BLaER1 treated with 17β-estradiol and CSF1 and Interleukin-3, amounts not matched to agents 10 nM and 100 nM (cell line): ENCODE data around the gene PRLH.

Source experiments
- H3K27ac ChIP-seq, 11 experiments: shearing (Covaris generic); formaldehyde crosslinking; 2 replicates each; pipeline ENCODE4 v1.8.1; 2022
- H3K27me3 ChIP-seq, 11 experiments: shearing (Covaris generic); formaldehyde crosslinking; 2 replicates each; pipeline ENCODE4 v1.8.1; 2022
- H3K36me3 ChIP-seq, 11 experiments: shearing (Covaris generic); formaldehyde crosslinking; 2 replicates each; pipeline ENCODE4 v1.8.1; 2022
- H3K4me1 ChIP-seq, 10 experiments: shearing (Covaris generic); formaldehyde crosslinking; 2 replicates each; pipeline ENCODE4 v1.8.1; 2022
- H3K4me2 ChIP-seq, 11 experiments: shearing (Covaris generic); formaldehyde crosslinking; 2 replicates each; pipeline ENCODE4 v1.8.1; 2022
- H3K4me3 ChIP-seq, 10 experiments: shearing (Covaris generic); formaldehyde crosslinking; 2 replicates each; pipeline ENCODE4 v1.8.1; 2022
- H3K9ac ChIP-seq, 11 experiments: shearing (Covaris generic); formaldehyde crosslinking; 2 replicates each; pipeline ENCODE4 v1.8.1; 2022
- H3K9me3 ChIP-seq, 11 experiments: shearing (Covaris generic); formaldehyde crosslinking; replicated peaks in 1 of 11; 2 replicates each; pipeline ENCODE4 v1.8.1; 2022
- H4K20me1 ChIP-seq, 11 experiments: shearing (Covaris generic); formaldehyde crosslinking; 2 replicates each; pipeline ENCODE4 v1.8.1; 2022
- Cebpa-rat ChIP-seq, 11 experiments: shearing (Covaris generic); IDR thresholded peaks; 2 replicates each; pipeline ENCODE4 v1.8.1; 2022

Gene PRLH

GRCh38 chr2:237527766-237528165 lies 38.6 kb upstream of the PRLH start:
- Histone ChIP-seq H3K27ac (peak overlapping the region in 5 of 11 experiments; percentile 80 to 91 (median 89); a peak in 5 of 22 replicates), H3K4me3 (no peak overlapping the region), H3K4me2 (peak overlapping the region in 2 of 11 experiments; percentile 89 to 91; a peak in 3 of 22 replicates), H3K4me1 (peaks cover 58 to 72% (median 69%) of the 10 kb centered on the region in 10 experiments), H4K20me1 (no peaks in the 10 kb centered on the region), H3K36me3 (no peaks in the 10 kb centered on the region), H3K27me3 (no peaks in the 10 kb centered on the region), H3K9ac (no peak overlapping the region), H3K9me3 (peaks cover 0 to 5% (median 0%) of the 10 kb centered on the region in 11 experiments; a peak in 1 of 22 replicates)
- TF ChIP-seq Cebpa-rat (IDR thresholded peaks at IDR 0.05), result no peak

- H3K4me1 ChIP-seq, result peaks cover 77 to 92% (median 88%) of the 10 kb centered on the region in 10 experiments
- H3K27me3 ChIP-seq, result no peaks in the 10 kb centered on the region
- peak in 4 of 11 experiments; percentile 9 to 91 (median 76); a peak in 6 of 22 replicates for TF ChIP-seq Cebpa-rat (IDR thresholded peaks at IDR 0.05)
- no peaks in the 10 kb centered on the region for H4K20me1 ChIP-seq
- H3K36me3 ChIP-seq, result no peaks in the 10 kb centered on the region
- peak overlapping the region; percentile 55 to 91 (median 86); a peak in 21 of 22 replicates for H3K27ac ChIP-seq
- no peaks in the 10 kb centered on the region; a peak in 1 of 22 replicates for H3K9me3 ChIP-seq
- peak overlapping the region; percentile 79 to 94 (median 88) for H3K4me2 ChIP-seq
- H3K4me3 ChIP-seq, result peak overlapping the region in 7 of 10 experiments; percentile 3 to 27 (median 17); a peak in 9 of 20 replicates
- peak overlapping the region in 10 of 11 experiments; percentile 25 to 79 (median 72); a peak in 19 of 22 replicates for H3K9ac ChIP-seq
Observed at GRCh38 chr2:237529452-237530402, 36.6 kb upstream of the PRLH start.

GRCh38 chr2:237530472-237531433 lies 35.6 kb upstream of the PRLH start:
- Histone ChIP-seq H3K4me2 (peak overlapping the region; percentile 79 to 94 (median 88)), H3K9ac (peak overlapping the region in 9 of 11 experiments; percentile 62 to 79 (median 72); a peak in 16 of 22 replicates), H3K27ac (peak overlapping the region in 10 of 11 experiments; percentile 66 to 91 (median 87); a peak in 20 of 22 replicates), H3K27me3 (no peaks in the 10 kb centered on the region), H3K4me3 (peak overlapping the region in 5 of 10 experiments; percentile 3 to 26 (median 15); a peak in 7 of 20 replicates), H3K36me3 (no peaks in the 10 kb centered on the region), H4K20me1 (no peaks in the 10 kb centered on the region), H3K4me1 (peaks cover 87 to 97% (median 94%) of the 10 kb centered on the region in 10 experiments), H3K9me3 (no peaks in the 10 kb centered on the region)
- no peak for TF ChIP-seq Cebpa-rat (IDR thresholded peaks at IDR 0.05)

GRCh38 chr2:237532160-237532559 lies 34.2 kb upstream of the PRLH start:
- no peak overlapping the region; a peak in 1 of 20 replicates for H3K4me3 ChIP-seq
- no peaks in the 10 kb centered on the region for H3K36me3 ChIP-seq
- TF ChIP-seq Cebpa-rat (IDR thresholded peaks at IDR 0.05), result no peak
- peak overlapping the region; percentile 79 to 94 (median 88) for H3K4me2 ChIP-seq
- peak overlapping the region in 9 of 11 experiments; percentile 26 to 79 (median 62); a peak in 15 of 22 replicates for H3K9ac ChIP-seq
- peak overlapping the region in 10 of 11 experiments; percentile 57 to 91 (median 87); a peak in 21 of 22 replicates for H3K27ac ChIP-seq
- no peaks in the 10 kb centered on the region for H3K27me3 ChIP-seq
- H4K20me1 ChIP-seq, result no peaks in the 10 kb centered on the region
- peaks cover 91 to 97% (median 94%) of the 10 kb centered on the region in 10 experiments for H3K4me1 ChIP-seq
- no peaks in the 10 kb centered on the region for H3K9me3 ChIP-seq

- H3K9ac ChIP-seq, result peak overlapping the region in 9 of 11 experiments; percentile 21 to 79 (median 44); a peak in 12 of 22 replicates
- peak overlapping the region; percentile 79 to 94 (median 88) for H3K4me2 ChIP-seq
- TF ChIP-seq Cebpa-rat (IDR thresholded peaks at IDR 0.05), result no peak
- H3K27ac ChIP-seq, result peak overlapping the region in 10 of 11 experiments; percentile 49 to 91 (median 87); a peak in 19 of 22 replicates
- no peaks in the 10 kb centered on the region for H3K9me3 ChIP-seq
- no peaks in the 10 kb centered on the region for H3K27me3 ChIP-seq
- H3K4me3 ChIP-seq, result peak overlapping the region in 1 of 10 experiments; percentile 22; a peak in 1 of 20 replicates
- H3K4me1 ChIP-seq, result peaks cover 83 to 100% (median 99%) of the 10 kb centered on the region in 10 experiments
- H3K36me3 ChIP-seq, result no peaks in the 10 kb centered on the region
- H4K20me1 ChIP-seq, result no peaks in the 10 kb centered on the region
Observed at GRCh38 chr2:237533668-237534161, 32.7 kb upstream of the PRLH start.

- Histone ChIP-seq H3K9ac (peak overlapping the region in 8 of 11 experiments; percentile 21 to 79 (median 56); a peak in 12 of 22 replicates), H3K4me3 (no peak overlapping the region), H3K27me3 (no peaks in the 10 kb centered on the region), H3K4me2 (peak overlapping the region; percentile 79 to 94 (median 88)), H3K4me1 (peaks cover 77 to 100% (median 98%) of the 10 kb centered on the region in 10 experiments), H4K20me1 (no peaks in the 10 kb centered on the region), H3K36me3 (no peaks in the 10 kb centered on the region), H3K27ac (peak overlapping the region in 10 of 11 experiments; percentile 49 to 91 (median 87); a peak in 20 of 22 replicates), H3K9me3 (no peaks in the 10 kb centered on the region)
- TF ChIP-seq Cebpa-rat (IDR thresholded peaks at IDR 0.05), result no peak
Observed at GRCh38 chr2:237534380-237534779, 32.0 kb upstream of the PRLH start.

- Histone ChIP-seq H3K36me3 (no peaks in the 10 kb centered on the region), H3K9ac (peak overlapping the region in 10 of 11 experiments; percentile 1 to 79 (median 48); a peak in 15 of 22 replicates), H3K27ac (peak overlapping the region in 9 of 11 experiments; percentile 80 to 91 (median 88); a peak in 18 of 22 replicates), H4K20me1 (no peaks in the 10 kb centered on the region), H3K9me3 (no peaks in the 10 kb centered on the region), H3K4me1 (peaks cover 72 to 100% (median 98%) of the 10 kb centered on the region in 10 experiments), H3K27me3 (no peaks in the 10 kb centered on the region), H3K4me2 (peak overlapping the region; percentile 79 to 94 (median 88)), H3K4me3 (no peak overlapping the region)
- peak in 6 of 11 experiments; percentile 39 to 96 (median 64); a peak in 8 of 22 replicates for TF ChIP-seq Cebpa-rat (IDR thresholded peaks at IDR 0.05)
Observed at GRCh38 chr2:237535385-237536082, 30.8 kb upstream of the PRLH start.
